Dendritic cell treated with granulocyte-macrophage colony-stimulating factor and Interleukin-4, amounts not matched to agents 40 ng/mL and 50 ng/mL, for 4 days (primary cell): Measurements from ENCODE around the gene SLX4IP.

Experiments used
- H3K27ac Mint-ChIP-seq: one replicate; pipeline ENCODE4 v1.8.0; 2022; ENCODE audit warnings: mild to moderate bottlenecking, mixed read lengths
- H3K27me3 Mint-ChIP-seq: one replicate; pipeline ENCODE4 v1.8.0; 2022; ENCODE audit warnings: mild to moderate bottlenecking, mixed read lengths
- H3K36me3 Mint-ChIP-seq: one replicate; pipeline ENCODE4 v1.8.0; 2022; ENCODE audit warnings: low read depth, mixed read lengths
- H3K4me1 Mint-ChIP-seq: one replicate; pipeline ENCODE4 v1.8.0; 2022; ENCODE audit warnings: low read depth, mixed read lengths
- H3K4me3 Mint-ChIP-seq: one replicate; pipeline ENCODE4 v1.8.0; 2022; ENCODE audit warnings: mild to moderate bottlenecking, moderate library complexity, mixed read lengths
- H3K9me3 Mint-ChIP-seq: one replicate; pipeline ENCODE4 v1.8.0; 2022; ENCODE audit warnings: mixed read lengths
- intact Hi-C: fragments of 100-400 bp; cut with micrococcal nuclease; formaldehyde crosslinking; loops from one replicate; pipeline ENCODE4 v1.15.0; 2022

SLX4IP gene

GRCh38 chr20:10536531-10536930 lies 101.4 kb downstream of the SLX4IP start:
- intact Hi-C loops = no loop called here
- H3K27me3 Mint-ChIP-seq = no peaks in the 10 kb centered on the region
- peaks cover 25% of the 10 kb centered on the region for H3K36me3 Mint-ChIP-seq
- H3K4me1 Mint-ChIP-seq = peaks cover 22% of the 10 kb centered on the region
- H3K4me3 Mint-ChIP-seq = no peak overlapping the region
- no peak overlapping the region for H3K27ac Mint-ChIP-seq
- H3K9me3 Mint-ChIP-seq = no peaks in the 10 kb centered on the region

GRCh38 chr20:10537850-10538480 lies 102.9 kb downstream of the SLX4IP start:
- Mint-ChIP-seq H3K4me1 (peaks cover 36% of the 10 kb centered on the region), H3K9me3 (no peaks in the 10 kb centered on the region), H3K4me3 (no peak overlapping the region), H3K27me3 (no peaks in the 10 kb centered on the region), H3K27ac (no peak overlapping the region), H3K36me3 (peaks cover 22% of the 10 kb centered on the region)
- intact Hi-C loops = no loop called here

GRCh38 chr20:10538768-10539167 lies 103.7 kb downstream of the SLX4IP start:
- intact Hi-C loops = no loop called here
- Mint-ChIP-seq H3K9me3 (no peaks in the 10 kb centered on the region), H3K4me3 (no peak overlapping the region), H3K4me1 (peaks cover 44% of the 10 kb centered on the region), H3K27me3 (no peaks in the 10 kb centered on the region), H3K36me3 (peaks cover 14% of the 10 kb centered on the region), H3K27ac (no peak overlapping the region)

GRCh38 chr20:10539818-10540553 lies 104.9 kb downstream of the SLX4IP start:
- intact Hi-C loops = loop anchor here (5.0 kb wide), 1 partner anchor 53 kb away; no protein-coding TSS in a partner anchor
- Mint-ChIP-seq H3K9me3 (no peaks in the 10 kb centered on the region), H3K4me3 (no peak overlapping the region), H3K27me3 (no peaks in the 10 kb centered on the region), H3K4me1 (peaks cover 50% of the 10 kb centered on the region), H3K36me3 (peaks cover 2% of the 10 kb centered on the region), H3K27ac (peak overlapping the region; percentile 67)

GRCh38 chr20:10540636-10541493 lies 105.8 kb downstream of the SLX4IP start:
- no peaks in the 10 kb centered on the region for H3K9me3 Mint-ChIP-seq
- H3K4me3 Mint-ChIP-seq = peak overlapping the region; percentile 56
- no peaks in the 10 kb centered on the region for H3K27me3 Mint-ChIP-seq
- intact Hi-C loops = loop anchor here (5.0 kb wide), 1 partner anchor 54 kb away; no protein-coding TSS in a partner anchor
- no peaks in the 10 kb centered on the region for H3K36me3 Mint-ChIP-seq
- peak overlapping the region; percentile 67 for H3K27ac Mint-ChIP-seq
- peaks cover 50% of the 10 kb centered on the region for H3K4me1 Mint-ChIP-seq

- Mint-ChIP-seq H3K27me3 (no peaks in the 10 kb centered on the region), H3K4me3 (no peak overlapping the region), H3K36me3 (no peaks in the 10 kb centered on the region), H3K27ac (no peak overlapping the region), H3K9me3 (no peaks in the 10 kb centered on the region), H3K4me1 (peaks cover 50% of the 10 kb centered on the region)
- intact Hi-C loops = loop anchor here (5.0 kb wide), 1 partner anchor 55 kb away; no protein-coding TSS in a partner anchor
These were observed 106.7 kb downstream of the SLX4IP start for GRCh38 chr20:10541668-10542411.

GRCh38 chr20:10542442-10542841 lies 107.3 kb downstream of the SLX4IP start:
- no peak overlapping the region for H3K4me3 Mint-ChIP-seq
- peaks cover 50% of the 10 kb centered on the region for H3K4me1 Mint-ChIP-seq
- H3K27me3 Mint-ChIP-seq = no peaks in the 10 kb centered on the region
- no peaks in the 10 kb centered on the region for H3K36me3 Mint-ChIP-seq
- no peak overlapping the region for H3K27ac Mint-ChIP-seq
- no peaks in the 10 kb centered on the region for H3K9me3 Mint-ChIP-seq
- intact Hi-C loops = loop anchor here (5.0 kb wide), 1 partner anchor 55 kb away; no protein-coding TSS in a partner anchor

GRCh38 chr20:10543480-10543879 lies 108.4 kb downstream of the SLX4IP start:
- Mint-ChIP-seq H3K4me3 (no peak overlapping the region), H3K4me1 (peaks cover 61% of the 10 kb centered on the region), H3K27ac (no peak overlapping the region), H3K36me3 (no peaks in the 10 kb centered on the region), H3K27me3 (no peaks in the 10 kb centered on the region), H3K9me3 (no peaks in the 10 kb centered on the region)
- intact Hi-C loops = loop anchor here (5.0 kb wide), 1 partner anchor 56 kb away; no protein-coding TSS in a partner anchor

- Mint-ChIP-seq H3K4me1 (peaks cover 67% of the 10 kb centered on the region), H3K27me3 (no peaks in the 10 kb centered on the region), H3K9me3 (no peaks in the 10 kb centered on the region), H3K36me3 (peaks cover 5% of the 10 kb centered on the region), H3K27ac (no peak overlapping the region), H3K4me3 (no peak overlapping the region)
- intact Hi-C loops = no loop called here
These were observed 112.4 kb downstream of the SLX4IP start for GRCh38 chr20:10547276-10548114.

GRCh38 chr20:10549511-10549910 lies 114.4 kb downstream of the SLX4IP start:
- Mint-ChIP-seq H3K27ac (no peak overlapping the region), H3K4me3 (no peak overlapping the region), H3K9me3 (no peaks in the 10 kb centered on the region), H3K27me3 (no peaks in the 10 kb centered on the region), H3K36me3 (peaks cover 5% of the 10 kb centered on the region), H3K4me1 (peaks cover 49% of the 10 kb centered on the region)
- intact Hi-C loops = no loop called here

GRCh38 chr20:10550204-10551118 lies 115.4 kb downstream of the SLX4IP start:
- H3K27ac Mint-ChIP-seq = peak overlapping the region; percentile 50
- no peaks in the 10 kb centered on the region for H3K9me3 Mint-ChIP-seq
- H3K4me3 Mint-ChIP-seq = no peak overlapping the region
- no peaks in the 10 kb centered on the region for H3K27me3 Mint-ChIP-seq
- H3K36me3 Mint-ChIP-seq = peaks cover 5% of the 10 kb centered on the region
- intact Hi-C loops = loop anchor here (10.0 kb wide), 1 partner anchor 994 kb away; no protein-coding TSS in a partner anchor
- H3K4me1 Mint-ChIP-seq = peaks cover 49% of the 10 kb centered on the region
